Daoy (cell line): ENCODE measurements around the gene TMEM80. TPM values are rescaled to one million over a fixed set of nuclear protein-coding genes. Genes with fewer than 3 reads are reported as not detected.

Experiments
- DNase-seq: peaks from one replicate; pipeline ENCODE4 v3.0.0-alpha.2; 2015; ENCODE audit warnings: low read depth
- total RNA-seq: library from RNA; depleted of rRNA; stranded (reverse); fragments of >200 nt; shearing (Covaris generic); gene quantifications from 2 replicates; pipeline ENCODE4 v1.2.3, GENCODE V29; 2014; rRNA removed

The TMEM80 gene
- total RNA-seq, 1 experiment from 2014 or later = 7.5 TPM

DNA sequence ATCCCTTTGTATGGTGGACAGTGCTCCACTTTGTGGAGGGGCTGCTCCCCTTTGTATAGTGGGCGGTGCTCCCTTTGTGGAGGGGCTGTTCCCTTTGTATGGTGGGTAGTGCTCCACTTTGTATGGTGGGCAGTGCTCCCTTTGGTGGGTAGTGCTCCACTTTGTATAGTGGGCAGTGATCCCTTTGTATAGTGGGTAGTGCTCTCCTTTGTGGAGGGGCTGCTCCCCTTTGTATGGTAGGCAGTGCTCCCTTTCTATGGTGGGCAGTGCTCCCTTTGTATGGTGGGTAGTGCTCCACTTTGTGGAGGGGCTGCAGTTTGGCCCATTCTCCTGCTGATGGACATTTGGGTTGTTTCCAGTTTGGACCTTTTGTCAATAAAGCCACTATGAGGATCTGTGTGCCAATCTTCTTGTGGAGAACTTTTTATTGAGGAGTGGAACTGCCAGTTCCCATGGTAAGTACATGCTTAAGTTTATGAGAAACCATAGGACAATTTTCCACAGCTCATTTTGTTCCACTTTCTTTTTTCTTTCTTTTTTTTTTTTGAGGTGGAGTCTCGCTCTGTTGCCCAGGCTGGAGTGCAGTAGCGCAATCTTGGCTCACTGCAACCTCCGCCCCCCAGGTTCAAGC lies 47.1 kb downstream of the TMEM80 start:
- DNase-seq = no peak

DNA sequence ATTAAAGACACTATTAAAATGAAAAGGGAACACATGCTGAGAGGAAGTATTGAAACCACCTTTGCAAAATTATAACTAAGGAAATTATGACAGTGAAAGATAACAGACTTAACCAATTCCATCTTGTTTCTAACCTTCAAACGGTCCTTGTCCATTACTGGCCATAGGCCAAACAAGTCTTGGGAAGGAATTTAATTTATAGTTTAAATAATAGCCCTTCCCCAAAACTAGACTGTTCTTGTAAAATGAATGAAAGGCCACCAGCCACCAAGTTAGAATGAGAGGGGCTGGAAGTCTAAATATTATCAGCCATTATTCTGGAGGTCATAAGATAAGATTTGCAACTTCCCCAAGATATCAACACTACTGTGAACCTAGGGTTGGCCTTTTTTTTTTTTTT lies 49.8 kb downstream of the TMEM80 start:
- no peak for DNase-seq

- DNase-seq = peak; percentile 34
Observed at GRCh38 chr11:746289-747157, 50.9 kb downstream of the TMEM80 start.

DNA sequence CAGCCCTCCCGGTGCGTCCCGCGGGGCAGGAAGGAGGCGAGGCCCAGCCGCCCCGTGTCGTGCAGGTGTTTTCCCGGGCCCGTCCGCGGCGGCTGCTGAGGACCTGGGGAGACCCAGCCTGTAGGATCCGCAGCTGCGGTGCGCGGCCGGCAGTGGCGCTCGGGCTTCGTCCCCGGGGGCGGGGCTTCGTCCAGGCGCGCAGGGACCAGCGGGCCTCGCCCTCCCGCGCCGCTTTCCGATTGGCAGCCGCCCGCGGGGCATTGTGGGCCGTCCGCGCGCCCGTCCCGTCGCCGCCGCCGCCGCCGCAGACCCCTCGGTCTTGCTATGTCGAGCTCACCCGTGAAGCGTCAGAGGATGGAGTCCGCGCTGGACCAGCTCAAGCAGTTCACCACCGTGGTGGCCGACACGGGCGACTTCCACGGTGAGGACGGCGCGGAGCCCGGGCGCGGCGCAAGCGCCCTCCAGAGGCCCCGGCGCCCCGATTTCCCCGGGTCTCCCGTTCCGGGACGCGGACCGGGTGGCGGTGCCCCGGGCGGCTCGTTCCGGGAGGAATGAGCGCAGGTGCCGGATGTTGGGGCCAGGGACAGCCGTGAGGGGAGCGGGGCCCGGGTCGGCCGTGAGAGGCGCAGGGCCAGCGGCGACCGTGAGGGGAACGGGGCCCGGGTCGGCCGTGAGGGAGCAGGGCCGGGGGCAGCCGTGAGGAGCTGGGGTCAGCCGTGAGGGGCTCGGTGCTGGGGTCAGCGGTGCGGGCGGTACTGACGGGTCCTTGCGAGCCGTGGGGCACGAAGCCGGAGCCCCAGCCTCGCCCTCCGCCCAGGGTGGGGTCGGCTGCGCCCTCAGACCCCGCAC lies 51.8 kb downstream of the TMEM80 start, which contains the start of gene TALDO1:
TALDO1 (plus strand) TSS at position 307 of the 849 bp plus-strand sequence; CDS start at position 325, 18 bp downstream.
- DNase-seq = peak; percentile 94

DNA sequence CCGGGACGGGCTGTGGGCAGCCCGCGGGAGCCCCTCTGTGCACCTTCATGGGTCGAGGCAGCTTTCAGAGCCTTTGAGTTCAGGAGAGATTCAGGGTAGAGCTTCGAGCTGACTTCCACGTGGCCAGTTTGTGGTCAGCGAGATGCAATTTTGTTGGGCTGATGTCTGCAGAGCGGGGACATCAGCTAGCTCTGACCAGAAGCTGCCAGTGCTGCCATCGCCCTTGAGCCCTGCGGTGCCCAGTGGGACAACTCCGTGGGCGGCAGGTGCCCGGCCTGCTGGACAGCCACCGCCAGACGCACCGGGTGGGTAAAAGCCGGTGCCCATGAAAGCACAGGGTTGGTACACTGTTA lies 52.4 kb downstream of the TMEM80 start:
- DNase-seq = no peak

DNA sequence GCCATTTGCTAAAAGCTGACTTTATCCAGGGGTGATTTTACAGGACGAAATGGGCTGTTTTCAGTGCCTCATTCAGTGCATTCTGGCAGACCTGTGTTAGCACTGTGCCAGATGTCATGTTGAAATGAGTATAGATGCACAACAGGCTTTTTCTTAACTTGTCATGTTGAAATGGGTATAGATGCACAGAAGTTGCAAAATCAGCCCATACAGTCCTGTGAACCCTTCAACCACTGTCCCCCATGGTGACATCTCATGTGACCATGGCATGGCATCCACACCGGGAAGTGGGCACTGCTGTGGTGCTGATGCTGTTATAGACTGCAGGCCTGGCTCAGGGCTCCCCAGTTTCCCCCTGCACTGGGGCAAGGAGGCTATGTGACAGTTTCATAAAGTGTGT lies 54.1 kb downstream of the TMEM80 start:
- DNase-seq = no peak

Other genes starting within 250 kb of the TMEM80 start
- gene PTDSS2, start 245.5 kb upstream of the TMEM80 start, total RNA-seq = 16.2 and 24.4 TPM in 2 replicates
- gene RNH1, start 188.6 kb upstream of the TMEM80 start, total RNA-seq = 165 and 188 TPM in 2 replicates
- gene HRAS, start 160.2 kb upstream of the TMEM80 start, total RNA-seq = 67.4 and 75.8 TPM in 2 replicates
- gene LRRC56, start 158.3 kb upstream of the TMEM80 start, total RNA-seq = 0.11 and 0.60 TPM in 2 replicates
- 0.23 and 0.54 TPM in 2 replicates for gene LMNTD2, start 135.1 kb upstream of the TMEM80 start, total RNA-seq
- gene RASSF7, start 134.8 kb upstream of the TMEM80 start, total RNA-seq = 19.8 and 25.2 TPM in 2 replicates
- 22.0 and 29.2 TPM in 2 replicates for gene PHRF1, start 119.3 kb upstream of the TMEM80 start, total RNA-seq
- gene IRF7, start 79.9 kb upstream of the TMEM80 start, total RNA-seq = 6.7 and 14.5 TPM in 2 replicates
- gene CDHR5, start 70.9 kb upstream of the TMEM80 start, total RNA-seq = not detected in 2 replicates
- not detected in 2 replicates for gene SCT, start 68.6 kb upstream of the TMEM80 start, total RNA-seq
- gene DRD4, start 58.5 kb upstream of the TMEM80 start, total RNA-seq = not detected in 2 replicates
- 21.7 and 25.5 TPM in 2 replicates for gene DEAF1, start 594 bp upstream of the TMEM80 start, total RNA-seq
- 1.8 and 5.4 TPM in 2 replicates for gene EPS8L2, start 10.4 kb downstream of the TMEM80 start, total RNA-seq
- 319 and 455 TPM in 2 replicates for gene TALDO1, start 51.6 kb downstream of the TMEM80 start, total RNA-seq
- 17.3 and 18.4 TPM in 2 replicates for gene GATD1, start 81.7 kb downstream of the TMEM80 start, total RNA-seq
- 0.51 and 1.2 TPM in 2 replicates for gene CEND1, start 94.3 kb downstream of the TMEM80 start, total RNA-seq
- 11.8 and 14.1 TPM in 2 replicates for gene SLC25A22, start 102.5 kb downstream of the TMEM80 start, total RNA-seq
- 3.5 and 10.4 TPM in 2 replicates for gene PIDD1, start 109.4 kb downstream of the TMEM80 start, total RNA-seq
- 693 and 756 TPM in 2 replicates for gene RPLP2, start 114.2 kb downstream of the TMEM80 start, total RNA-seq
- gene PNPLA2, start 123.1 kb downstream of the TMEM80 start, total RNA-seq = 10.9 and 24.2 TPM in 2 replicates
- gene CRACR2B, start 132.1 kb downstream of the TMEM80 start, total RNA-seq = 5.3 and 9.0 TPM in 2 replicates
- 246 and 253 TPM in 2 replicates for gene CD151, start 137.1 kb downstream of the TMEM80 start, total RNA-seq
- 75.7 and 113 TPM in 2 replicates for gene POLR2L, start 146.7 kb downstream of the TMEM80 start, total RNA-seq
- 29.3 and 37.3 TPM in 2 replicates for gene TSPAN4, start 147.0 kb downstream of the TMEM80 start, total RNA-seq
- gene CHID1, start 215.0 kb downstream of the TMEM80 start, total RNA-seq = 38.5 TPM in 2 replicates
- 14.3 and 15.8 TPM in 2 replicates for gene AP2A2, start 230.1 kb downstream of the TMEM80 start, total RNA-seq